GM12891 (cell line): ENCODE measurements around the gene GRM1.

Source experiments
- DNase-seq: peaks from one replicate; pipeline ENCODE4 v3.0.0; 2011; ENCODE audit warnings: low spot score; ENCODE audit not compliant: insufficient read length
- FAIRE-seq: peaks from 2 replicates; lab custom pipeline; 2011; peaks lifted over from hg19 to GRCh38; lab: Jason Lieb, UNC
- PAX5 ChIP-seq: IDR thresholded peaks from 2 replicates; pipeline ENCODE4 v1.6.1; 2011; ENCODE audit warnings: low read length, moderate library complexity, mild to moderate bottlenecking; ENCODE audit not compliant: insufficient read depth, severe bottlenecking
- POLR2A ChIP-seq: IDR thresholded peaks from 2 replicates; pipeline ENCODE4 v1.6.1; 2011; ENCODE audit warnings: low read depth, low read length, control low read depth
- POLR2AphosphoS5 ChIP-seq: IDR thresholded peaks from 2 replicates; pipeline ENCODE4 v1.6.1; 2011; ENCODE audit warnings: low read depth, low read length, control low read depth
- POU2F2 ChIP-seq: IDR thresholded peaks from 2 replicates; pipeline ENCODE4 v1.6.1; 2011; ENCODE audit warnings: low read depth, mild to moderate bottlenecking, control low read depth, low read length, moderate library complexity
- SPI1 ChIP-seq: IDR thresholded peaks from 2 replicates; pipeline ENCODE4 v1.6.1; 2011; ENCODE audit warnings: low read depth, low read length, control low read depth
- TAF1 ChIP-seq: IDR thresholded peaks from 2 replicates; pipeline ENCODE4 v1.6.1; 2011; ENCODE audit warnings: low read depth, low read length, control low read depth

Gene GRM1

GRCh38 chr6:146472918-146473317 is 444.1 kb downstream of the GRM1 start:
- TF ChIP-seq POLR2AphosphoS5, result no peak
- FAIRE-seq (no peak), DNase-seq (no peak)

GRCh38 chr6:146481527-146481926 is 452.7 kb downstream of the GRM1 start:
- no peak for FAIRE-seq
- no peak for DNase-seq
- no peak for TF ChIP-seq POU2F2
- no peak for TF ChIP-seq SPI1
- TF ChIP-seq TAF1, result no peak
- TF ChIP-seq POLR2A, result no peak
- no peak for TF ChIP-seq POLR2AphosphoS5
- no peak for TF ChIP-seq PAX5

- TF ChIP-seq SPI1, result no peak
- TF ChIP-seq POLR2AphosphoS5, result no peak
- TF ChIP-seq TAF1, result no peak
- TF ChIP-seq PAX5, result no peak
- no peak for TF ChIP-seq POLR2A
- no peak for TF ChIP-seq POU2F2
- no peak for FAIRE-seq
- DNase-seq, result no peak
These were observed 455.5 kb downstream of the GRM1 start for GRCh38 chr6:146484411-146484810.
